ENCODE data around the gene OR52E5.

- no peak for TF ChIP-seq CTCF (IDR thresholded peaks at IDR 0.05; ENCODE audit: low read depth, low read length)
- no peak for TF ChIP-seq POLR2A (IDR thresholded peaks at IDR 0.05; ENCODE audit: extremely low read depth, insufficient read length)
Observed at GRCh38 chr11:5910540-5910939, 17.5 kb downstream of the OR52E5 start.

All from NB4 (cell line).